Glutamatergic neuron (in vitro differentiated cells): ENCODE data around the gene ULK4. TPM values are rescaled to one million over a fixed set of nuclear protein-coding genes. Genes with fewer than 3 reads are reported as not detected.

Source experiments
- DNase-seq: peaks from one replicate; pipeline ENCODE4 v3.0.0; 2022
- H3K27ac Mint-ChIP-seq: one replicate; pipeline ENCODE4 v1.8.0; 2020; ENCODE audit warnings: mild to moderate bottlenecking, mixed read lengths, inconsistent platforms; ENCODE audit not compliant: unreplicated experiment
- H3K27me3 Mint-ChIP-seq: one replicate; pipeline ENCODE4 v1.8.0; 2020; ENCODE audit warnings: mild to moderate bottlenecking, moderate library complexity, mixed read lengths, inconsistent platforms; ENCODE audit not compliant: unreplicated experiment
- H3K36me3 Mint-ChIP-seq: one replicate; pipeline ENCODE4 v1.8.0; 2020; ENCODE audit warnings: mild to moderate bottlenecking, mixed read lengths, inconsistent platforms; ENCODE audit not compliant: unreplicated experiment
- H3K4me1 Mint-ChIP-seq: one replicate; pipeline ENCODE4 v1.8.0; 2020; ENCODE audit warnings: mild to moderate bottlenecking, low read depth, mixed read lengths, inconsistent platforms; ENCODE audit not compliant: unreplicated experiment
- H3K4me3 Mint-ChIP-seq: one replicate; pipeline ENCODE4 v1.8.0; 2020; ENCODE audit warnings: mild to moderate bottlenecking, mixed read lengths, inconsistent platforms; ENCODE audit not compliant: unreplicated experiment
- H3K9me3 Mint-ChIP-seq: one replicate; pipeline ENCODE4 v1.8.0; 2020; ENCODE audit warnings: mild to moderate bottlenecking, moderate library complexity, mixed read lengths, inconsistent platforms; ENCODE audit not compliant: unreplicated experiment
- total RNA-seq: library from RNA; stranded (reverse); fragmentation: NEBNext Ultra II Directional; extraction: Animal tissue kit (Norgen Biotek cat#: 25700); gene quantifications from one replicate; pipeline ENCODE4 v1.2.1, GENCODE V29; 2021; ENCODE audit not compliant: unreplicated experiment
- TF ChIP-seq, protein P1 (sequence below): fragments of 200-600 bp; sonication (generic); IDR thresholded peaks from one replicate; pipeline ENCODE4 v1.5.0; 2021; ENCODE audit not compliant: partially characterized antibody, unreplicated experiment

The ULK4 gene
- total RNA-seq, 1 donor from 2014 or later: 9.7 TPM

- Mint-ChIP-seq H3K27me3 (no peaks in the 10 kb centered on the region), H3K36me3 (peaks cover 17% of the 10 kb centered on the region), H3K4me1 (no peaks in the 10 kb centered on the region), H3K9me3 (no peaks in the 10 kb centered on the region), H3K4me3 (no peak overlapping the region), H3K27ac (no peak overlapping the region)
- DNase-seq: no peak
- TF ChIP-seq, protein P1, sequence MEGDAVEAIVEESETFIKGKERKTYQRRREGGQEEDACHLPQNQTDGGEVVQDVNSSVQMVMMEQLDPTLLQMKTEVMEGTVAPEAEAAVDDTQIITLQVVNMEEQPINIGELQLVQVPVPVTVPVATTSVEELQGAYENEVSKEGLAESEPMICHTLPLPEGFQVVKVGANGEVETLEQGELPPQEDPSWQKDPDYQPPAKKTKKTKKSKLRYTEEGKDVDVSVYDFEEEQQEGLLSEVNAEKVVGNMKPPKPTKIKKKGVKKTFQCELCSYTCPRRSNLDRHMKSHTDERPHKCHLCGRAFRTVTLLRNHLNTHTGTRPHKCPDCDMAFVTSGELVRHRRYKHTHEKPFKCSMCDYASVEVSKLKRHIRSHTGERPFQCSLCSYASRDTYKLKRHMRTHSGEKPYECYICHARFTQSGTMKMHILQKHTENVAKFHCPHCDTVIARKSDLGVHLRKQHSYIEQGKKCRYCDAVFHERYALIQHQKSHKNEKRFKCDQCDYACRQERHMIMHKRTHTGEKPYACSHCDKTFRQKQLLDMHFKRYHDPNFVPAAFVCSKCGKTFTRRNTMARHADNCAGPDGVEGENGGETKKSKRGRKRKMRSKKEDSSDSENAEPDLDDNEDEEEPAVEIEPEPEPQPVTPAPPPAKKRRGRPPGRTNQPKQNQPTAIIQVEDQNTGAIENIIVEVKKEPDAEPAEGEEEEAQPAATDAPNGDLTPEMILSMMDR: no peak
Measured at GRCh38 chr3:41348401-41348800, 613.5 kb downstream of the ULK4 start.

DNA sequence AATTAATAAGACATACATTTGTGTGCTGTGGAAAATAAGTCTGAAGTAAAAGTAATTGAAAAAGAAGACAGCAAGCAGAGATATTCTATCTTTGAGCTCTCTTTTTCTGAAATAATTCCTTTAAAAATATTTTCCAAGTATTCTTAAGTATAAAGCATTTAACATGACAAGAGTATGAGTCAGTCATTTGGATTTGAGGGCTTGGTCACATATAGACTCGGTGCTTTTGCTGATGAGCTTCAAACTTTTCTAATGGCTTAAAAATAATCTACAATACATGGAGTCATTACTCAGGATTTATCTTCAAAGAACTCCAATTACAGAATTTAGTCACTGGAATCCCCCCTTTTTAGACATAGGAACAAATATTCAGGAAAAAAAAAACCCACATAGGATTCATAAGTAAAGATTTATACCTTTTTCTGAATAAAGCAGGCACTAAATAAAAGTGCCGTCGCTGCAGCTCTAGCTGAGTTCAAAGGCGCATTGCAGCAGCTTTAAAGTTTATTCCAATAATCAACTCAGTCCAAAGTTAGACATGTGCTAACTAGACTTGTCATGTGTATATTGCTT lies 615.1 kb downstream of the ULK4 start:
- H3K9me3 Mint-ChIP-seq: no peaks in the 10 kb centered on the region
- H3K4me1 Mint-ChIP-seq: no peaks in the 10 kb centered on the region
- no peak for DNase-seq
- H3K27me3 Mint-ChIP-seq: peaks cover 3% of the 10 kb centered on the region
- no peak overlapping the region for H3K4me3 Mint-ChIP-seq
- H3K27ac Mint-ChIP-seq: no peak overlapping the region
- peaks cover 17% of the 10 kb centered on the region for H3K36me3 Mint-ChIP-seq
- TF ChIP-seq, protein P1: no peak

- TF ChIP-seq, protein P1: no peak
- DNase-seq: no peak
- H3K4me3 Mint-ChIP-seq: no peak overlapping the region
- no peaks in the 10 kb centered on the region for H3K9me3 Mint-ChIP-seq
- no peak overlapping the region for H3K27ac Mint-ChIP-seq
- peaks cover 17% of the 10 kb centered on the region for H3K36me3 Mint-ChIP-seq
- H3K27me3 Mint-ChIP-seq: peaks cover 3% of the 10 kb centered on the region
- H3K4me1 Mint-ChIP-seq: no peaks in the 10 kb centered on the region
Measured at GRCh38 chr3:41345788-41346187, 616.1 kb downstream of the ULK4 start.

DNA sequence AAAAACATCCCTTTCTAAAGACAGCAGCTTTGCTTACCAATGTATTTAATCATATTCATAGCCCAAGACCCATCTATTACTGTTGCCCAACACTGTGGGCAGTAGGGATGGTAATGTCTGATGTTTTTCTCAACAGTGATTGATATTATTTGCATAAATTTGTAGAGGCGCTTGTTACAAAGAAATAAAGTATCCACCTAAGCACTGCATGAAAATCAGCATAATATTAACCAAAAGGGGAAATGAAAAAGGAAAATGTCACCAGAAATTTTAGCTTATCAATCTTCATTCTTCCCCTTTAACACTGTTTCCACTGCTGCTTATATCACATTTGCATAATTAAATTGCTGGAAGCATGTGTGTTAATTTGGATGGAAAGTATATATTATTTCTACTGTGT lies 622.1 kb downstream of the ULK4 start:
- TF ChIP-seq, protein P1: no peak
- H3K27me3 Mint-ChIP-seq: peaks cover 3% of the 10 kb centered on the region
- peaks cover 2% of the 10 kb centered on the region for H3K9me3 Mint-ChIP-seq
- H3K4me1 Mint-ChIP-seq: peaks cover 12% of the 10 kb centered on the region
- no peak overlapping the region for H3K27ac Mint-ChIP-seq
- H3K4me3 Mint-ChIP-seq: no peak overlapping the region
- no peak for DNase-seq
- peaks cover 7% of the 10 kb centered on the region for H3K36me3 Mint-ChIP-seq

DNA sequence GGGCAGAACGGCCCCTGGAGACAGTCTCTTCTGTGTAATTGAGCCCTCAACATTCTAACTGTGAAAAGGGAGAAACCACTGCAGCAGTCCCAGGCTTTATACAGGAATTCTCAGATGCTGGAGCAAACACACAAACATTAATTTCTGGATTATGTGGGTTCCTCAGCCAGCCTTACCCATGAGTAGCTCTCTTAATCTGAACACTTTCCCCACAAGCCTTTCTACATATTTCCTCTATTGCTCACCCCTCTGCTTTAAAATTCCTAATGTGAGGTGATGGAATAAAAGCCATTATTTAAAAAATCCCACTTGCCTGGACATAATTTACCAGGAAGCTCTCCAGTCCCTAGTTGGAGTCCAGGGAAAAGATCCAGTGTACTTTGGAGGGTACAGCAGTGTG lies 623.6 kb downstream of the ULK4 start:
- no peak overlapping the region for H3K27ac Mint-ChIP-seq
- H3K4me3 Mint-ChIP-seq: no peak overlapping the region
- peaks cover 3% of the 10 kb centered on the region for H3K27me3 Mint-ChIP-seq
- DNase-seq: peak; percentile 25
- TF ChIP-seq, protein P1: no peak
- H3K4me1 Mint-ChIP-seq: peaks cover 12% of the 10 kb centered on the region
- no peaks in the 10 kb centered on the region for H3K36me3 Mint-ChIP-seq
- peaks cover 2% of the 10 kb centered on the region for H3K9me3 Mint-ChIP-seq
